Esophagus muscularis mucosa (tissue), 4 donors: Measurements from ENCODE around the gene ASF1A.

Source experiments
- EP300 ChIP-seq: sonication (generic); formaldehyde crosslinking; IDR thresholded peaks from one replicate; pipeline ENCODE4 v1.6.1; 2017; ENCODE audit warnings: antibody characterized with exemption
- POLR2A ChIP-seq: fragments of 450-650 bp; IDR thresholded peaks from one replicate; pipeline ENCODE4 v1.6.1; 2017; ENCODE audit warnings: antibody characterized with exemption, moderate library complexity, mild to moderate bottlenecking, low read depth
- POLR2AphosphoS5 ChIP-seq, 2 donors: sonication (generic); formaldehyde crosslinking; IDR thresholded peaks; one replicate each; pipeline ENCODE4 v1.6.1; 2017; ENCODE audit warnings: antibody characterized with exemption in 2 of 2
- TF ChIP-seq, protein P1 (sequence below), 3 experiments: fragments of 200-600 bp in 2 of 3; fragments of 450-650 bp in 1 of 3; sonication (generic) in 2 of 3; IDR thresholded peaks; one replicate each; pipeline ENCODE4 v1.5.1; 2017 to 2019; ENCODE audit warnings: antibody characterized with exemption in 3 of 3, mild to moderate bottlenecking in 2 of 3, moderate library complexity in 1 of 3

DNA sequence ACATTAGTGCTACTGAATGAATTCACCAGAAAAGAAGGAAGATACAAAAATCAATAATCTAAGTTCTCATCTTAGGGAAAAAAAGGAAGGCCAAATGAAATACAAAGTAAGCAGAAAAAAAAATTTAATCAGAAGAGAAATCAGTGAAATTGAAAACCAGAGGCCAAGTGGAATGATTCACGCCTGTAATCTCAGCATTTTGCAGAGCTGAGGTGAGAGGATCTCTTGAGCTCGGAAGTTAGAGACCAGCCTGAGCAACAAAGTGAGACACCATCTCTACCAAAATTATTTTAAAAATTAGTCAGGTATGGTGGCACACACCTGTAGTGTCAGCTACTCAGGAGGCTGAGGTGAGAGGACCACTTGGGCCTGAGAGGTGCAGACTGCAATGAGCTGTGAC, 21.2 kb upstream of the ASF1A start:
- TF ChIP-seq, protein P1, sequence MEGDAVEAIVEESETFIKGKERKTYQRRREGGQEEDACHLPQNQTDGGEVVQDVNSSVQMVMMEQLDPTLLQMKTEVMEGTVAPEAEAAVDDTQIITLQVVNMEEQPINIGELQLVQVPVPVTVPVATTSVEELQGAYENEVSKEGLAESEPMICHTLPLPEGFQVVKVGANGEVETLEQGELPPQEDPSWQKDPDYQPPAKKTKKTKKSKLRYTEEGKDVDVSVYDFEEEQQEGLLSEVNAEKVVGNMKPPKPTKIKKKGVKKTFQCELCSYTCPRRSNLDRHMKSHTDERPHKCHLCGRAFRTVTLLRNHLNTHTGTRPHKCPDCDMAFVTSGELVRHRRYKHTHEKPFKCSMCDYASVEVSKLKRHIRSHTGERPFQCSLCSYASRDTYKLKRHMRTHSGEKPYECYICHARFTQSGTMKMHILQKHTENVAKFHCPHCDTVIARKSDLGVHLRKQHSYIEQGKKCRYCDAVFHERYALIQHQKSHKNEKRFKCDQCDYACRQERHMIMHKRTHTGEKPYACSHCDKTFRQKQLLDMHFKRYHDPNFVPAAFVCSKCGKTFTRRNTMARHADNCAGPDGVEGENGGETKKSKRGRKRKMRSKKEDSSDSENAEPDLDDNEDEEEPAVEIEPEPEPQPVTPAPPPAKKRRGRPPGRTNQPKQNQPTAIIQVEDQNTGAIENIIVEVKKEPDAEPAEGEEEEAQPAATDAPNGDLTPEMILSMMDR (IDR thresholded peaks at IDR 0.05), result no peak
- TF ChIP-seq POLR2A (no peak), POLR2AphosphoS5 (IDR thresholded peaks at IDR 0.05) (no peak), EP300 (no peak)
